ENCODE data around the gene TMEM221. TPM values are rescaled to one million over a fixed set of nuclear protein-coding genes. Genes with fewer than 3 reads are reported as not detected.

Gene TMEM221
- total RNA-seq, 2 experiments from 2014 or later = not detected

- DNase-seq = no peak
- intact Hi-C loops (cut with micrococcal nuclease) = loop anchor here (10.0 kb wide), 1 partner anchor 51 kb away; the partner anchor contains the start of gene BST2
- Mint-ChIP-seq H3K27ac (no peak overlapping the region), H3K9me3 (peaks cover 1% of the 10 kb centered on the region), H3K4me3 (no peak overlapping the region), H3K36me3 (ENCODE audit: low read depth) (no peaks in the 10 kb centered on the region), H3K4me1 (ENCODE audit: low read depth) (peaks cover 13% of the 10 kb centered on the region), H3K27me3 (peaks cover 35% of the 10 kb centered on the region)
- POLR2A ChIA-PET = no interaction called here
- ATAC-seq = no peak
- no peak for TF ChIP-seq CTCF (IDR thresholded peaks at IDR 0.05)
- CTCF ChIA-PET = interaction anchor here (0.9 to 1.8 kb wide), 3 partner anchors 10 to 41 kb away, joined by 3 to 21 read pairs (median 5); no protein-coding TSS in a partner anchor
Measured at GRCh38 chr19:17455308-17456123, 7.0 kb upstream of the TMEM221 start.

- H3K4me3 Mint-ChIP-seq = no peak overlapping the region
- H3K9me3 Mint-ChIP-seq = peaks cover 3% of the 10 kb centered on the region
- intact Hi-C loops (cut with micrococcal nuclease) = loop anchor here (10.0 kb wide), 1 partner anchor 50 kb away; the partner anchor contains the start of gene BST2
- ChIA-PET CTCF (interaction anchor here (0.7 to 1.8 kb wide), 7 partner anchors 9 to 119 kb away, joined by 3 to 21 read pairs (median 3); no protein-coding TSS in a partner anchor), POLR2A (interaction anchor here (1.0 kb wide), 1 partner anchor 18 kb away, joined by 3 read pairs; no protein-coding TSS in a partner anchor)
- ATAC-seq (no peak), DNase-seq (no peak)
- H3K36me3 Mint-ChIP-seq (ENCODE audit: low read depth) = no peaks in the 10 kb centered on the region
- no peak overlapping the region for H3K27ac Mint-ChIP-seq
- H3K27me3 Mint-ChIP-seq = peaks cover 39% of the 10 kb centered on the region
- TF ChIP-seq CTCF (IDR thresholded peaks at IDR 0.05) = no peak
- H3K4me1 Mint-ChIP-seq (ENCODE audit: low read depth) = peaks cover 21% of the 10 kb centered on the region
Measured at GRCh38 chr19:17454576-17455071, 6.2 kb upstream of the TMEM221 start.

DNA sequence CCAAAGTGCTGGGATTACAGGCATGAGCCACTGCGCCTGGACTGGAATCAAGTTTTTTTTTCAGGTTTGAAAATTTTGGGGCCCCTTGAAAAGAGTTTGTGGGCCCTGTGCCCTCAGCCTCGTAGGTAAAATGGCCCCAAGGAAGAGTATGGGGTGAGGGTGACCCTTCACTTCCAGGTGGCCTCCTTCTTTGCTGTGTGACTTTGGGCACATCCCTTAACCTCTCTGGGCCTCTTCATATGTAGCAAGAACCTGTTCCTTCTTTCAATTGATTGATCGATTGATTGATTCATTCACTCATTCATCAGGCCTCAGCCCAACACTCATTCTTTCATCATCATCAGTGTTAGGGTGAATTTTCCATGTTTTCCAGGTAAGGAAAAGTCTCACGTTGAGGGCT, 3.4 kb upstream of the TMEM221 start:
- intact Hi-C loops (cut with micrococcal nuclease) = loop anchor here (10.0 kb wide), 1 partner anchor 47 kb away; the partner anchor contains the start of gene BST2
- Mint-ChIP-seq H3K4me3 (no peak overlapping the region), H3K27me3 (peaks cover 39% of the 10 kb centered on the region), H3K9me3 (peaks cover 3% of the 10 kb centered on the region), H3K36me3 (ENCODE audit: low read depth) (no peaks in the 10 kb centered on the region), H3K4me1 (ENCODE audit: low read depth) (peaks cover 21% of the 10 kb centered on the region), H3K27ac (no peak overlapping the region)
- ATAC-seq (no peak), DNase-seq (no peak)
- no peak for TF ChIP-seq CTCF (IDR thresholded peaks at IDR 0.05)
- POLR2A ChIA-PET = no interaction called here
- CTCF ChIA-PET = interaction anchor here (1.2 to 2.2 kb wide), 3 partner anchors 15 to 66 kb away, joined by 3 to 6 read pairs (median 4); no protein-coding TSS in a partner anchor

GRCh38 chr19:17450264-17451075, 2.0 kb upstream of the TMEM221 start:
- Mint-ChIP-seq H3K27ac (no peak overlapping the region), H3K27me3 (peaks cover 29% of the 10 kb centered on the region), H3K9me3 (peaks cover 3% of the 10 kb centered on the region), H3K4me1 (ENCODE audit: low read depth) (peaks cover 21% of the 10 kb centered on the region), H3K36me3 (ENCODE audit: low read depth) (no peaks in the 10 kb centered on the region), H3K4me3 (no peak overlapping the region)
- no peak for TF ChIP-seq CTCF (IDR thresholded peaks at IDR 0.05)
- DNase-seq (peak; percentile 73), ATAC-seq (peak; percentile 82)
- intact Hi-C loops (cut with micrococcal nuclease) = loop anchor here (10.0 kb wide), 1 partner anchor 46 kb away; the partner anchor contains the start of gene BST2
- CTCF ChIA-PET = interaction anchor here (0.9 to 1.4 kb wide), 3 partner anchors 9 to 65 kb away, joined by 3 read pairs; no protein-coding TSS in a partner anchor
- POLR2A ChIA-PET = no interaction called here
